Fibroblast of pulmonary artery (primary cell): ENCODE results near the gene POU2F1.

Experiments
- DNase-seq: peaks from one replicate; pipeline ENCODE4 v3.0.0-alpha.2; 2010; ENCODE audit warnings: low read depth
- H3K4me3 ChIP-seq: replicated peaks from 2 replicates; pipeline ENCODE4 v1.5.1; 2011; ENCODE audit warnings: low read depth, mild to moderate bottlenecking, control low read depth, low read length, moderate library complexity
- TF ChIP-seq, protein P1 (sequence below): IDR thresholded peaks from 2 replicates; pipeline ENCODE4 v1.5.1; 2011; ENCODE audit warnings: mild to moderate bottlenecking, control low read depth, low read length, inconsistent platforms; ENCODE audit errors: missing control alignments

The POU2F1 gene

DNA sequence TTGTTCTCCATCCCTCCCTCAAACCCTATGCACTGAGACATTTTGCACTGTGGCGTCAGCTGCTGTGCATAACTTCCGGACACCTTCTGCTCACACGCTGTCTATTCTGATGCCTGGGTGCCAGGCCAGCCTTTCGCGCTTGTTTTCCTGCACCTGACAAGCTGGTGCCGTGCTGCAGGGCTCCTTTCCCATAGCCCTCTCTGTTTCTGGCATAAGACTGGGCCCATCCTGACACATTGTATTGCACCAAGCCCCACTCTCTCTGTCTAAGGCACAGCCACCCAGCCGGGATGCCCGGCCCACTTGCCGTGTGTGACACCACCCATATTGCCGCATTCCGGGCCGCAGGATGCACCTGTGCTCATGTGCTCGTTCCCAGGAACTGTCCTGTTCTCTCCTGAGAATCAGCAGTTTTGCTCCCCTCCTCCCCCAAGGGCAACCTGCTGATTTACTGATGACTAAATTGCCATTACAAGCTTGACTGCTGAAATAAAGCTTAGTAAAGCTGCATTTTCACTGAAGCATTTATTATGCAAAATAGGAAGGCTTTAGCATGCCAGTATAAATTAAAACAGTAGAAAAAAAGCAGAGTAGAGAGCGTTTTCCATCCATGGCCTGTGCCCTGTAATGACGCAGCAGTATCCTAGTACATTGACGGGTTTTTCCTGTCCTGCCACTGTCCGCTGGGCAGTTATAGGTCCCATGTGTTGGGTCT lies 209.6 kb downstream of the POU2F1 start:
- H3K4me3 ChIP-seq = no peak overlapping the region
- TF ChIP-seq, protein P1, sequence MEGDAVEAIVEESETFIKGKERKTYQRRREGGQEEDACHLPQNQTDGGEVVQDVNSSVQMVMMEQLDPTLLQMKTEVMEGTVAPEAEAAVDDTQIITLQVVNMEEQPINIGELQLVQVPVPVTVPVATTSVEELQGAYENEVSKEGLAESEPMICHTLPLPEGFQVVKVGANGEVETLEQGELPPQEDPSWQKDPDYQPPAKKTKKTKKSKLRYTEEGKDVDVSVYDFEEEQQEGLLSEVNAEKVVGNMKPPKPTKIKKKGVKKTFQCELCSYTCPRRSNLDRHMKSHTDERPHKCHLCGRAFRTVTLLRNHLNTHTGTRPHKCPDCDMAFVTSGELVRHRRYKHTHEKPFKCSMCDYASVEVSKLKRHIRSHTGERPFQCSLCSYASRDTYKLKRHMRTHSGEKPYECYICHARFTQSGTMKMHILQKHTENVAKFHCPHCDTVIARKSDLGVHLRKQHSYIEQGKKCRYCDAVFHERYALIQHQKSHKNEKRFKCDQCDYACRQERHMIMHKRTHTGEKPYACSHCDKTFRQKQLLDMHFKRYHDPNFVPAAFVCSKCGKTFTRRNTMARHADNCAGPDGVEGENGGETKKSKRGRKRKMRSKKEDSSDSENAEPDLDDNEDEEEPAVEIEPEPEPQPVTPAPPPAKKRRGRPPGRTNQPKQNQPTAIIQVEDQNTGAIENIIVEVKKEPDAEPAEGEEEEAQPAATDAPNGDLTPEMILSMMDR = no peak
- DNase-seq = no peak

GRCh38 chr1:167430849-167431242 lies 210.2 kb downstream of the POU2F1 start:
- no peak overlapping the region for H3K4me3 ChIP-seq
- TF ChIP-seq, protein P1 = no peak
- no peak for DNase-seq

GRCh38 chr1:167431261-167431908 lies 210.7 kb downstream of the POU2F1 start:
- H3K4me3 ChIP-seq = no peak overlapping the region
- no peak for DNase-seq
- TF ChIP-seq, protein P1 = no peak

GRCh38 chr1:167431909-167432650 lies 211.4 kb downstream of the POU2F1 start:
- no peak for DNase-seq
- TF ChIP-seq, protein P1 = no peak
- no peak overlapping the region for H3K4me3 ChIP-seq

- TF ChIP-seq, protein P1 = no peak
- no peak overlapping the region for H3K4me3 ChIP-seq
- no peak for DNase-seq
Measured at GRCh38 chr1:167432780-167433179, 212.1 kb downstream of the POU2F1 start.

DNA sequence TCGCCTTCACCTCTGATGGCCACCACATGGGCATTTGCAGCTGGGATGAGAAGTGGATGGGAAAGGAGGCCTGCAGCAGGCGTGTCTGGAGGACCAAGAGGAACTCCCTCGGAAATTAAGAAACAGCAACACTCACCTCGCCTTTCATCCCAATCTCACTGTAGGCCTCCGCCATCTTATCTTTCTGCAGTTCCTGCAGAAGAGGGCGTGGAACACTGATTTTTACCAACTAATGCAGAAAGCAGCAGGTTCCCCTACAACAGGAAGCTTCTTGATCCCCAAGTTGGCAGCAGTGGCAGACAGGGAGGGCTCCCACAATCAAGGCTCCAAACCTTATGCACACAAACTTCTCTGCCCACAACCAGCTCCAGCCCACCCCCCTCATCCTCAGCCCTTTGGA lies 213.2 kb downstream of the POU2F1 start:
- H3K4me3 ChIP-seq = no peak overlapping the region
- TF ChIP-seq, protein P1 = no peak
- no peak for DNase-seq
